ENCODE measurements around the gene FIGNL2.
"Not testable (repeated sequence)": the region's sequence is repeated elsewhere in the genome, so short reads cannot be mapped to it uniquely, and the experiment has no call there.

FIGNL2 gene

GRCh38 chr12:51848326-51848727, at the start of gene FIGNL2:
FIGNL2 (minus strand) TSS chr12:51848718; CDS start chr12:51822413, 26,305 bp downstream.
- no peak for DNase-seq (ENCODE audit: low spot score)

GRCh38 chr12:51897181-51897580, 48.7 kb upstream of the FIGNL2 start:
- DNase-seq (ENCODE audit: low spot score) = no peak

GRCh38 chr12:51896236-51896635, 47.7 kb upstream of the FIGNL2 start:
- no peak for DNase-seq (ENCODE audit: low spot score)

GRCh38 chr12:51895378-51896135, 47.0 kb upstream of the FIGNL2 start:
- DNase-seq (ENCODE audit: low spot score) = no peak

GRCh38 chr12:51893786-51894185, 45.3 kb upstream of the FIGNL2 start:
- no peak for DNase-seq (ENCODE audit: low spot score)

GRCh38 chr12:51891843-51892242, 43.3 kb upstream of the FIGNL2 start:
- no peak for DNase-seq (ENCODE audit: low spot score)

GRCh38 chr12:51890511-51891171, 42.1 kb upstream of the FIGNL2 start:
- no peak for DNase-seq (ENCODE audit: low spot score)

- DNase-seq (ENCODE audit: low spot score) = no peak
These were observed 41.6 kb upstream of the FIGNL2 start for GRCh38 chr12:51890133-51890464.

- no peak for DNase-seq (ENCODE audit: low spot score)
These were observed 41.0 kb upstream of the FIGNL2 start for GRCh38 chr12:51889216-51890132.

- DNase-seq (ENCODE audit: low spot score) = no peak
These were observed 40.0 kb upstream of the FIGNL2 start for GRCh38 chr12:51888316-51889215.

GRCh38 chr12:51887476-51888315, 39.2 kb upstream of the FIGNL2 start, which contains the start of gene ANKRD33:
ANKRD33 (plus strand) TSS chr12:51888103; CDS start chr12:51888187, 84 bp downstream.
- DNase-seq (ENCODE audit: low spot score) = peak; percentile 25

GRCh38 chr12:51886021-51886710, 37.6 kb upstream of the FIGNL2 start:
- peak; percentile 51 for DNase-seq (ENCODE audit: low spot score)

GRCh38 chr12:51885294-51886020, 36.9 kb upstream of the FIGNL2 start:
- DNase-seq (ENCODE audit: low spot score) = not testable (repeated sequence)

GRCh38 chr12:51884676-51885229, 36.2 kb upstream of the FIGNL2 start:
- peak; percentile 66 for DNase-seq (ENCODE audit: low spot score)

GRCh38 chr12:51883998-51884675, 35.6 kb upstream of the FIGNL2 start:
- DNase-seq (ENCODE audit: low spot score) = peak; percentile 36

- no peak for DNase-seq (ENCODE audit: low spot score)
These were observed 34.8 kb upstream of the FIGNL2 start for GRCh38 chr12:51883295-51883694.

GRCh38 chr12:51879102-51879501, 30.6 kb upstream of the FIGNL2 start:
- DNase-seq (ENCODE audit: low spot score) = no peak

GRCh38 chr12:51874486-51874885, 26.0 kb upstream of the FIGNL2 start:
- no peak for DNase-seq (ENCODE audit: low spot score)

Data from hematopoietic multipotent progenitor cell treated with erythropoietin and hydrocortisone succinate and interleukin-3 and kit ligand, for 17 days (in vitro differentiated cells).